Measurements from ENCODE around the gene ZBTB40.

Gene ZBTB40

DNA sequence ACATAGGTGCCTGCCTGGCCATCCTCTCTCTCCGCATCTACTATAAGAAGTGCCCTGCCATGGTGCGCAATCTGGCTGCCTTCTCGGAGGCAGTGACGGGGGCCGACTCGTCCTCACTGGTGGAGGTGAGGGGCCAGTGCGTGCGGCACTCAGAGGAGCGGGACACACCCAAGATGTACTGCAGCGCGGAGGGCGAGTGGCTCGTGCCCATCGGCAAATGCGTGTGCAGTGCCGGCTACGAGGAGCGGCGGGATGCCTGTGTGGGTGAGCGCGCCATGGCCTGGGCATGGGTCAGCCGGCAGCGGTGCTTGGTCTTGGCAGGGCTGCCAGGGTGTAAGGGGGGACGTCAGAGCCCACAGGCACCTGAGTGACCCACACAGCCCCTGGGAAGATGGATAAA is 125.0 kb downstream of the ZBTB40 start:
- Histone ChIP-seq H3K27ac (ENCODE audit: low read length) (no peak overlapping the region), H3K36me3 (replicated peaks; ENCODE audit: low read depth, low read length) (no peaks in the 10 kb centered on the region), H3K79me2 (ENCODE audit: low read length) (no peaks in the 10 kb centered on the region), H3K9me3 (ENCODE audit: insufficient read depth, low read length) (no peaks in the 10 kb centered on the region), H3K9ac (ENCODE audit: low read length) (no peak overlapping the region), H3K4me2 (ENCODE audit: low read length) (no peak overlapping the region), H2AFZ (ENCODE audit: low read depth, low read length) (no peak overlapping the region), H3K4me1 (ENCODE audit: low read length) (no peaks in the 10 kb centered on the region), H3K4me3 (ENCODE audit: low read length) (no peak overlapping the region), H3K27me3 (ENCODE audit: low read depth, low read length) (no peaks in the 10 kb centered on the region), H4K20me1 (ENCODE audit: insufficient read depth, low read length) (no peaks in the 10 kb centered on the region)
- TF ChIP-seq EZH2phosphoT487 (IDR thresholded peaks at IDR 0.05; ENCODE audit: low read depth), result no peak
- TF ChIP-seq CTCF (IDR thresholded peaks at IDR 0.05; ENCODE audit: low read depth, low read length), result no peak

- Histone ChIP-seq H4K20me1 (ENCODE audit: insufficient read depth, low read length) (no peaks in the 10 kb centered on the region), H3K4me2 (ENCODE audit: low read length) (no peak overlapping the region), H3K9ac (ENCODE audit: low read length) (no peak overlapping the region), H3K4me3 (ENCODE audit: low read length) (no peak overlapping the region), H3K27ac (ENCODE audit: low read length) (no peak overlapping the region), H3K9me3 (ENCODE audit: insufficient read depth, low read length) (no peaks in the 10 kb centered on the region), H3K27me3 (ENCODE audit: low read depth, low read length) (no peaks in the 10 kb centered on the region), H3K36me3 (replicated peaks; ENCODE audit: low read depth, low read length) (no peaks in the 10 kb centered on the region), H3K79me2 (ENCODE audit: low read length) (no peaks in the 10 kb centered on the region), H2AFZ (ENCODE audit: low read depth, low read length) (no peak overlapping the region), H3K4me1 (ENCODE audit: low read length) (no peaks in the 10 kb centered on the region)
- no peak for TF ChIP-seq CTCF (IDR thresholded peaks at IDR 0.05; ENCODE audit: low read depth, low read length)
- no peak for TF ChIP-seq EZH2phosphoT487 (IDR thresholded peaks at IDR 0.05; ENCODE audit: low read depth)
These were observed 127.2 kb downstream of the ZBTB40 start for GRCh38 chr1:22578732-22579361.

- no peaks in the 10 kb centered on the region for H3K4me1 ChIP-seq (ENCODE audit: low read length)
- no peak overlapping the region for H3K9ac ChIP-seq (ENCODE audit: low read length)
- H2AFZ ChIP-seq (ENCODE audit: low read depth, low read length), result no peak overlapping the region
- no peaks in the 10 kb centered on the region for H3K79me2 ChIP-seq (ENCODE audit: low read length)
- H3K4me3 ChIP-seq (ENCODE audit: low read length), result no peak overlapping the region
- H3K4me2 ChIP-seq (ENCODE audit: low read length), result no peak overlapping the region
- H3K27ac ChIP-seq (ENCODE audit: low read length), result no peak overlapping the region
- no peaks in the 10 kb centered on the region for H3K9me3 ChIP-seq (ENCODE audit: insufficient read depth, low read length)
- no peaks in the 10 kb centered on the region for H4K20me1 ChIP-seq (ENCODE audit: insufficient read depth, low read length)
- no peaks in the 10 kb centered on the region for H3K36me3 ChIP-seq (replicated peaks; ENCODE audit: low read depth, low read length)
- H3K27me3 ChIP-seq (ENCODE audit: low read depth, low read length), result no peaks in the 10 kb centered on the region
- TF ChIP-seq EZH2phosphoT487 (IDR thresholded peaks at IDR 0.05; ENCODE audit: low read depth) (no peak), CTCF (IDR thresholded peaks at IDR 0.05; ENCODE audit: low read depth, low read length) (no peak)
These were observed 128.0 kb downstream of the ZBTB40 start for GRCh38 chr1:22579541-22580155.

All from OCI-LY3 (cell line).